AG04449 (cell line): Measurements from ENCODE around the gene RNASE7.
"Not testable (repeated sequence)": the region's sequence is repeated elsewhere in the genome, so short reads cannot be mapped to it uniquely, and the experiment has no call there.

Experiments
- CTCF ChIA-PET: fragments of 350-600 bp; formaldehyde crosslinking; extraction: SDS; loops from one replicate; lab custom pipeline; 2021; ENCODE audit warnings: antibody characterized with exemption; lab: Yijun Ruan, JAX
- POLR2A ChIA-PET: fragments of 400-600, 350-600 bp; formaldehyde crosslinking; extraction: SDS; loops from one replicate; lab custom pipeline; 2020; ENCODE audit warnings: antibody characterized with exemption, inconsistent platforms; lab: Yijun Ruan, JAX
- DNase-seq: peaks from one replicate; pipeline ENCODE4 v3.0.0-alpha.2; 2010; ENCODE audit warnings: low read depth, low spot score
- H3K4me3 ChIP-seq: 2 replicates; pipeline ENCODE4 v1.5.1; 2011; ENCODE audit warnings: low read depth, mild to moderate bottlenecking, control low read depth, low read length
- CTCF ChIP-seq: IDR thresholded peaks from one replicate; pipeline ENCODE4 v1.5.1; 2011; ENCODE audit warnings: mild to moderate bottlenecking, moderate library complexity, low read length, control low read depth, inconsistent platforms; ENCODE audit not compliant: insufficient read depth; ENCODE audit errors: missing control alignments

Gene RNASE7

GRCh38 chr14:20998674-20999366, 43.3 kb upstream of the RNASE7 start, which contains the start of gene SLC39A2:
Gene SLC39A2 (plus strand): TSS chr14:20999293. CDS start chr14:20999447, 154 bp downstream.
- peak; percentile 21 for DNase-seq
- POLR2A ChIA-PET = interaction anchor here (0.9 to 1.2 kb wide), 3 partner anchors 10 to 105 kb away, joined by 3 read pairs; no protein-coding TSS in a partner anchor
- CTCF ChIA-PET = interaction anchor here (1.0 to 17.1 kb wide), 8 partner anchors 11 to 106 kb away, joined by 4 to 288 read pairs (median 11); no protein-coding TSS in a partner anchor

GRCh38 chr14:20999591-20999990, 42.6 kb upstream of the RNASE7 start:
- DNase-seq = no peak
- TF ChIP-seq CTCF = no peak
- ChIA-PET CTCF (interaction anchor here (0.8 to 17.1 kb wide), 9 partner anchors 8 to 105 kb away, joined by 3 to 288 read pairs (median 4); no protein-coding TSS in a partner anchor), POLR2A (no interaction called here)
- no peak overlapping the region for H3K4me3 ChIP-seq

More at GRCh38 chr14:20998674-20999366, 43.3 kb upstream of the RNASE7 start, which contains the start of gene SLC39A2:
- no peak for TF ChIP-seq CTCF
- H3K4me3 ChIP-seq = no peak within 1 kb of the TSS

GRCh38 chr14:21001218-21001617, 40.9 kb upstream of the RNASE7 start:
- POLR2A ChIA-PET = no interaction called here
- TF ChIP-seq CTCF = no peak
- no peak overlapping the region for H3K4me3 ChIP-seq
- CTCF ChIA-PET = interaction anchor here (0.9 to 17.1 kb wide), 5 partner anchors 14 to 135 kb away, joined by 3 to 288 read pairs (median 6); no protein-coding TSS in a partner anchor
- no peak for DNase-seq

- ChIA-PET POLR2A (no interaction called here), CTCF (interaction anchor here (1.0 to 17.1 kb wide), 8 partner anchors 12 to 145 kb away, joined by 3 to 288 read pairs (median 11); partner anchors contain the start of gene TMEM253)
- no peak overlapping the region for H3K4me3 ChIP-seq
- no peak for DNase-seq
- TF ChIP-seq CTCF = no peak
Measured at GRCh38 chr14:21003788-21004346, 38.3 kb upstream of the RNASE7 start.

GRCh38 chr14:21009721-21010120, 32.4 kb upstream of the RNASE7 start:
- POLR2A ChIA-PET, H3K4me3 ChIP-seq, DNase-seq: not testable (repeated sequence)
- CTCF ChIA-PET = interaction anchor here (2.3 to 17.1 kb wide), 5 partner anchors 9 to 96 kb away, joined by 6 to 684 read pairs (median 287); partner anchors contain the start of genes RNASE7, SLC39A2 and TMEM253

- CTCF ChIA-PET = interaction anchor here (1.3 to 17.1 kb wide), 10 partner anchors 9 to 95 kb away, joined by 4 to 684 read pairs (median 164); partner anchors contain the start of genes RNASE13, RNASE7, SLC39A2 and TMEM253
- POLR2A ChIA-PET = no interaction called here
Measured at GRCh38 chr14:21011136-21011535, 31.0 kb upstream of the RNASE7 start.

More at GRCh38 chr14:21011136-21011535, 31.0 kb upstream of the RNASE7 start:
- DNase-seq = no peak
- TF ChIP-seq CTCF = no peak
- no peak overlapping the region for H3K4me3 ChIP-seq
